ENCODE measurements around the gene LAIR1.

- TF ChIP-seq CTCF (IDR thresholded peaks at IDR 0.05; ENCODE audit: low read depth, low read length, missing input control): no peak
- no peak for TF ChIP-seq TAF1 (conservative IDR thresholded peaks at IDR 0.05)
- TF ChIP-seq NR2F2 (IDR thresholded peaks at IDR 0.05): no peak
- TF ChIP-seq, protein P1, sequence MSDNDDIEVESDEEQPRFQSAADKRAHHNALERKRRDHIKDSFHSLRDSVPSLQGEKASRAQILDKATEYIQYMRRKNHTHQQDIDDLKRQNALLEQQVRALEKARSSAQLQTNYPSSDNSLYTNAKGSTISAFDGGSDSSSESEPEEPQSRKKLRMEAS (IDR thresholded peaks at IDR 0.05): no peak
- TF ChIP-seq, protein P2, sequence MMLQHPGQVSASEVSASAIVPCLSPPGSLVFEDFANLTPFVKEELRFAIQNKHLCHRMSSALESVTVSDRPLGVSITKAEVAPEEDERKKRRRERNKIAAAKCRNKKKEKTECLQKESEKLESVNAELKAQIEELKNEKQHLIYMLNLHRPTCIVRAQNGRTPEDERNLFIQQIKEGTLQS (IDR thresholded peaks at IDR 0.05): no peak
- TF ChIP-seq GABPA (IDR thresholded peaks at IDR 0.05 in 1 of 2, conservative IDR thresholded peaks at IDR 0.05 in 1 of 2): no peak
- TF ChIP-seq HNF4A (conservative IDR thresholded peaks at IDR 0.05): no peak
- TF ChIP-seq, protein P3, sequence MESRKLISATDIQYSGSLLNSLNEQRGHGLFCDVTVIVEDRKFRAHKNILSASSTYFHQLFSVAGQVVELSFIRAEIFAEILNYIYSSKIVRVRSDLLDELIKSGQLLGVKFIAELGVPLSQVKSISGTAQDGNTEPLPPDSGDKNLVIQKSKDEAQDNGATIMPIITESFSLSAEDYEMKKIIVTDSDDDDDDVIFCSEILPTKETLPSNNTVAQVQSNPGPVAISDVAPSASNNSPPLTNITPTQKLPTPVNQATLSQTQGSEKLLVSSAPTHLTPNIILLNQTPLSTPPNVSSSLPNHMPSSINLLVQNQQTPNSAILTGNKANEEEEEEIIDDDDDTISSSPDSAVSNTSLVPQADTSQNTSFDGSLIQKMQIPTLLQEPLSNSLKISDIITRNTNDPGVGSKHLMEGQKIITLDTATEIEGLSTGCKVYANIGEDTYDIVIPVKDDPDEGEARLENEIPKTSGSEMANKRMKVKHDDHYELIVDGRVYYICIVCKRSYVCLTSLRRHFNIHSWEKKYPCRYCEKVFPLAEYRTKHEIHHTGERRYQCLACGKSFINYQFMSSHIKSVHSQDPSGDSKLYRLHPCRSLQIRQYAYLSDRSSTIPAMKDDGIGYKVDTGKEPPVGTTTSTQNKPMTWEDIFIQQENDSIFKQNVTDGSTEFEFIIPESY (IDR thresholded peaks at IDR 0.05): no peak
- TF ChIP-seq, protein P4, sequence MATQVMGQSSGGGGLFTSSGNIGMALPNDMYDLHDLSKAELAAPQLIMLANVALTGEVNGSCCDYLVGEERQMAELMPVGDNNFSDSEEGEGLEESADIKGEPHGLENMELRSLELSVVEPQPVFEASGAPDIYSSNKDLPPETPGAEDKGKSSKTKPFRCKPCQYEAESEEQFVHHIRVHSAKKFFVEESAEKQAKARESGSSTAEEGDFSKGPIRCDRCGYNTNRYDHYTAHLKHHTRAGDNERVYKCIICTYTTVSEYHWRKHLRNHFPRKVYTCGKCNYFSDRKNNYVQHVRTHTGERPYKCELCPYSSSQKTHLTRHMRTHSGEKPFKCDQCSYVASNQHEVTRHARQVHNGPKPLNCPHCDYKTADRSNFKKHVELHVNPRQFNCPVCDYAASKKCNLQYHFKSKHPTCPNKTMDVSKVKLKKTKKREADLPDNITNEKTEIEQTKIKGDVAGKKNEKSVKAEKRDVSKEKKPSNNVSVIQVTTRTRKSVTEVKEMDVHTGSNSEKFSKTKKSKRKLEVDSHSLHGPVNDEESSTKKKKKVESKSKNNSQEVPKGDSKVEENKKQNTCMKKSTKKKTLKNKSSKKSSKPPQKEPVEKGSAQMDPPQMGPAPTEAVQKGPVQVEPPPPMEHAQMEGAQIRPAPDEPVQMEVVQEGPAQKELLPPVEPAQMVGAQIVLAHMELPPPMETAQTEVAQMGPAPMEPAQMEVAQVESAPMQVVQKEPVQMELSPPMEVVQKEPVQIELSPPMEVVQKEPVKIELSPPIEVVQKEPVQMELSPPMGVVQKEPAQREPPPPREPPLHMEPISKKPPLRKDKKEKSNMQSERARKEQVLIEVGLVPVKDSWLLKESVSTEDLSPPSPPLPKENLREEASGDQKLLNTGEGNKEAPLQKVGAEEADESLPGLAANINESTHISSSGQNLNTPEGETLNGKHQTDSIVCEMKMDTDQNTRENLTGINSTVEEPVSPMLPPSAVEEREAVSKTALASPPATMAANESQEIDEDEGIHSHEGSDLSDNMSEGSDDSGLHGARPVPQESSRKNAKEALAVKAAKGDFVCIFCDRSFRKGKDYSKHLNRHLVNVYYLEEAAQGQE (IDR thresholded peaks at IDR 0.05): no peak
- TF ChIP-seq RAD21 (IDR thresholded peaks at IDR 0.05): no peak
- no peak for TF ChIP-seq EGR1 (IDR thresholded peaks at IDR 0.05; ENCODE audit: low read depth in 2 of 2)
- no peak for TF ChIP-seq YY1 (IDR thresholded peaks at IDR 0.05)
- TF ChIP-seq SP1 (IDR thresholded peaks at IDR 0.05): no peak
- no peak for TF ChIP-seq FOXA2 (IDR thresholded peaks at IDR 0.05)
These were observed 62.5 kb downstream of the LAIR1 start for GRCh38 chr19:54302257-54302656.

Data from liver (tissue), 3 donors.